CD14-positive monocyte (primary cell): ENCODE measurements around the gene FNDC3B. TPM values are rescaled to one million over a fixed set of nuclear protein-coding genes. Genes with fewer than 3 reads are reported as not detected.
A peak's percentile ranks its signal among the peaks of the same experiment; 100 is the strongest.

Experiments
- DNase-seq, 3 donors: peaks; one replicate each; pipeline ENCODE4 v3.0.0-alpha.2; 2011 to 2022
- H2AFZ ChIP-seq: 2 replicates; pipeline ENCODE4 v1.6.0; 2012; ENCODE audit warnings: mild to moderate bottlenecking, low read depth, low read length, inconsistent platforms; ENCODE audit not compliant: insufficient read depth, poor library complexity, severe bottlenecking
- H3K27ac ChIP-seq, 2 donors: 1 replicate in 1 of 2; 2 replicates in 1 of 2; pipeline ENCODE4 v1.5.1; 2012 to 2013; ENCODE audit warnings: low read length in 2 of 2, control low read depth in 1 of 2, inconsistent platforms in 1 of 2, low read depth in 1 of 2, mild to moderate bottlenecking in 1 of 2
- H3K27me3 ChIP-seq, 2 donors: one replicate each; pipeline versions ENCODE4 v1.6.0 to v1.6.1; 2011 to 2013; ENCODE audit warnings: low read length in 2 of 2; ENCODE audit not compliant: control insufficient read depth in 2 of 2, insufficient read depth in 2 of 2
- H3K36me3 ChIP-seq, 2 donors: replicated peaks in 1 of 2; 1 replicate in 1 of 2; 2 replicates in 1 of 2; pipeline versions ENCODE4 v1.5.1 to v1.6.1; 2012 to 2013; ENCODE audit warnings: low read length in 2 of 2, control low read depth in 1 of 2, inconsistent platforms in 1 of 2, mild to moderate bottlenecking in 1 of 2; ENCODE audit not compliant: insufficient read depth in 2 of 2, control insufficient read depth in 1 of 2
- H3K4me1 ChIP-seq, 2 donors: 1 replicate in 1 of 2; 2 replicates in 1 of 2; pipeline versions ENCODE4 v1.5.1 to v1.6.1; 2012 to 2013; ENCODE audit warnings: low read length in 2 of 2, control low read depth in 1 of 2, inconsistent platforms in 1 of 2, mild to moderate bottlenecking in 1 of 2, moderate library complexity in 1 of 2; ENCODE audit not compliant: insufficient read depth in 2 of 2, control insufficient read depth in 1 of 2
- H3K4me2 ChIP-seq: replicated peaks from 2 replicates; pipeline ENCODE3; 2012; ENCODE audit warnings: low read length, moderate library complexity, mild to moderate bottlenecking; ENCODE audit not compliant: poor library complexity, severe bottlenecking; ENCODE audit errors: extremely low read depth
- H3K4me3 ChIP-seq, 3 experiments: fragments of 200-600 bp in 1 of 3; sonication (generic) in 1 of 3; replicated peaks in 1 of 3; 1 replicate in 2 of 3; 2 replicates in 1 of 3; pipeline ENCODE4 v1.5.1; 2011 to 2013; ENCODE audit warnings: low read length in 3 of 3, mild to moderate bottlenecking in 3 of 3, control low read depth in 2 of 3, low read depth in 2 of 3, inconsistent platforms in 1 of 3, moderate library complexity in 1 of 3
- H3K79me2 ChIP-seq: 2 replicates; pipeline ENCODE4 v1.6.0; 2012; ENCODE audit warnings: mild to moderate bottlenecking, control low read depth, inconsistent platforms, low read length, moderate library complexity; ENCODE audit not compliant: insufficient read depth
- H3K9ac ChIP-seq: 2 replicates; pipeline ENCODE4 v1.6.0; 2017; ENCODE audit warnings: low read length, mild to moderate bottlenecking; ENCODE audit not compliant: insufficient read depth, poor library complexity, severe bottlenecking
- H3K9me3 ChIP-seq, 2 donors: replicated peaks in 1 of 2; 1 replicate in 1 of 2; 2 replicates in 1 of 2; pipeline versions ENCODE4 v1.5.1 to v1.6.1; 2012 to 2013; ENCODE audit warnings: low read length in 2 of 2, control low read depth in 1 of 2; ENCODE audit not compliant: control insufficient read depth in 1 of 2, insufficient read depth in 1 of 2
- H4K20me1 ChIP-seq: 2 replicates; pipeline ENCODE4 v1.6.0; 2012; ENCODE audit warnings: mild to moderate bottlenecking, low read length, control low read depth, moderate library complexity; ENCODE audit not compliant: insufficient read depth
- H3K27ac Mint-ChIP-seq, 7 donors: one replicate each; pipeline ENCODE4 v1.8.0; 2020; ENCODE audit warnings: mild to moderate bottlenecking in 7 of 7, mixed read lengths in 7 of 7, moderate library complexity in 6 of 7, inconsistent platforms in 2 of 7
- H3K27me3 Mint-ChIP-seq, 3 donors: one replicate each; pipeline ENCODE4 v1.8.0; 2021 to 2022; ENCODE audit warnings: low read depth in 3 of 3, mild to moderate bottlenecking in 3 of 3, mixed read lengths in 3 of 3, moderate library complexity in 3 of 3, inconsistent platforms in 1 of 3
- H3K36me3 Mint-ChIP-seq, 2 donors: one replicate each; pipeline ENCODE4 v1.8.0; 2020; ENCODE audit warnings: mixed read lengths in 2 of 2, inconsistent platforms in 1 of 2, mild to moderate bottlenecking in 1 of 2
- H3K4me1 Mint-ChIP-seq: one replicate; pipeline ENCODE4 v1.8.0; 2020; ENCODE audit warnings: mild to moderate bottlenecking, mixed read lengths
- H3K4me3 Mint-ChIP-seq, 2 donors: one replicate each; pipeline ENCODE4 v1.8.0; 2020; ENCODE audit warnings: mild to moderate bottlenecking in 2 of 2, mixed read lengths in 2 of 2, moderate library complexity in 1 of 2
- H3K9me3 Mint-ChIP-seq, 7 donors: one replicate each; pipeline ENCODE4 v1.8.0; 2020 to 2022; ENCODE audit warnings: mixed read lengths in 7 of 7, mild to moderate bottlenecking in 6 of 7, moderate library complexity in 6 of 7, inconsistent platforms in 2 of 7
- CTCF ChIP-seq: fragments of 200-600 bp; IDR thresholded peaks from one replicate; pipeline ENCODE4 v1.8.0; 2022; ENCODE audit warnings: antibody characterized with exemption, mild to moderate bottlenecking
- WGBS: methylation state at CpG from one replicate; pipeline ENCODE4 v1.1.5; 2013; ENCODE audit warnings: missing lambda C conversion rate; ENCODE audit not compliant: insufficient coverage; 5-methylcytosine and 5-hydroxymethylcytosine counted together
- intact Hi-C, 2 donors: fragments of 100-400 bp; cut with micrococcal nuclease; formaldehyde crosslinking; loops; one replicate each; pipeline versions ENCODE4 v1.15.0 to v1.15.1; 2023
- polyA plus RNA-seq, 3 donors: library from polyadenylated mRNA; depleted of rRNA in 1 of 3; unstranded in 2 of 3; stranded (reverse) in 1 of 3; fragments of 300-500 nt in 2 of 3; fragments of >200 nt in 1 of 3; fragmentation: Illumina TruSeq in 2 of 3; gene quantifications; 1 replicate in 2 of 3; 2 replicates in 1 of 3; pipeline ENCODE4 v1.2.3, GENCODE V29; 2012 to 2021

FNDC3B gene
- polyA plus RNA-seq, 3 donors, result 19.6 to 36.1 (median 25.7) TPM

GRCh38 chr3:172279191-172279640 is 239.8 kb downstream of the FNDC3B start:
- Histone ChIP-seq H3K4me3 (no peak overlapping the region), H3K27me3 (no peaks in the 10 kb centered on the region), H3K9me3 (no peaks in the 10 kb centered on the region), H2AFZ (no peak overlapping the region), H3K9ac (no peak overlapping the region), H3K4me1 (peaks cover 4 to 10% of the 10 kb centered on the region in 2 donors), H3K4me2 (no peak overlapping the region), H3K36me3 (peaks cover 7 to 75% of the 10 kb centered on the region in 2 donors), H3K79me2 (peaks cover 84% of the 10 kb centered on the region), H3K27ac (no peak overlapping the region), H4K20me1 (peaks cover 81% of the 10 kb centered on the region)
- no peak overlapping the region for H3K4me3 Mint-ChIP-seq
- WGBS, result 100% methylated on average over 2 of the region's 5 CpGs
- H3K27me3 Mint-ChIP-seq, result no peaks in the 10 kb centered on the region
- peaks cover 18% of the 10 kb centered on the region for H3K4me1 Mint-ChIP-seq
- peaks cover 54 to 67% of the 10 kb centered on the region in 2 donors for H3K36me3 Mint-ChIP-seq
- TF ChIP-seq CTCF, result no peak
- no peaks in the 10 kb centered on the region for H3K9me3 Mint-ChIP-seq
- no peak for DNase-seq
- no peak overlapping the region for H3K27ac Mint-ChIP-seq
- intact Hi-C loops, result no loop called here

- peaks cover 18% of the 10 kb centered on the region for H3K4me1 Mint-ChIP-seq
- no peak overlapping the region for H3K4me2 ChIP-seq
- peaks cover 86% of the 10 kb centered on the region for H3K79me2 ChIP-seq
- peaks cover 11 to 75% of the 10 kb centered on the region in 2 donors for H3K36me3 ChIP-seq
- peaks cover 4 to 10% of the 10 kb centered on the region in 2 donors for H3K4me1 ChIP-seq
- H3K27me3 ChIP-seq, result no peaks in the 10 kb centered on the region
- no peaks in the 10 kb centered on the region for H3K9me3 ChIP-seq
- intact Hi-C loops, result no loop called here
- DNase-seq, result no peak
- no peak for TF ChIP-seq CTCF
- H3K27ac Mint-ChIP-seq, result peak overlapping the region in 1 of 7 donors; percentile 24
- H3K9ac ChIP-seq, result no peak overlapping the region
- no CpG with 5 or more reads among the region's 8 CpGs for WGBS
- H3K9me3 Mint-ChIP-seq, result no peaks in the 10 kb centered on the region
- H4K20me1 ChIP-seq, result peaks cover 80% of the 10 kb centered on the region
- no peak overlapping the region for H2AFZ ChIP-seq
- H3K36me3 Mint-ChIP-seq, result peaks cover 53 to 67% of the 10 kb centered on the region in 2 donors
- H3K4me3 ChIP-seq, result no peak overlapping the region
- H3K4me3 Mint-ChIP-seq, result no peak overlapping the region
- H3K27me3 Mint-ChIP-seq, result no peaks in the 10 kb centered on the region
- peak overlapping the region in 1 of 2 donors; percentile 26 for H3K27ac ChIP-seq
Observed at GRCh38 chr3:172279974-172280373, 240.6 kb downstream of the FNDC3B start.
